Fibroblast of the aortic adventitia (primary cell): Measurements from ENCODE around the gene PHACTR3. TPM values are rescaled to one million over a fixed set of nuclear protein-coding genes. Genes with fewer than 3 reads are reported as not detected.

Source experiments
- DNase-seq: peaks from one replicate; pipeline ENCODE4 v3.0.0-alpha.2; 2010; ENCODE audit warnings: low read depth
- H3K4me3 ChIP-seq: 2 replicates; pipeline ENCODE4 v1.5.1; 2011; ENCODE audit warnings: low read depth, mild to moderate bottlenecking, control low read depth, low read length, moderate library complexity
- total RNA-seq: library from RNA; depleted of rRNA; stranded (reverse); fragments of >200 nt; gene quantifications from 2 replicates; pipeline ENCODE4 v1.2.3, GENCODE V29; 2012; ENCODE audit warnings: low replicate concordance
- TF ChIP-seq, protein P1 (sequence below): IDR thresholded peaks from 2 replicates; pipeline ENCODE4 v1.5.1; 2011; ENCODE audit warnings: mild to moderate bottlenecking, low read length, control low read depth, inconsistent platforms; ENCODE audit not compliant: insufficient read depth

PHACTR3 gene
- total RNA-seq, 1 donor: not detected

DNA sequence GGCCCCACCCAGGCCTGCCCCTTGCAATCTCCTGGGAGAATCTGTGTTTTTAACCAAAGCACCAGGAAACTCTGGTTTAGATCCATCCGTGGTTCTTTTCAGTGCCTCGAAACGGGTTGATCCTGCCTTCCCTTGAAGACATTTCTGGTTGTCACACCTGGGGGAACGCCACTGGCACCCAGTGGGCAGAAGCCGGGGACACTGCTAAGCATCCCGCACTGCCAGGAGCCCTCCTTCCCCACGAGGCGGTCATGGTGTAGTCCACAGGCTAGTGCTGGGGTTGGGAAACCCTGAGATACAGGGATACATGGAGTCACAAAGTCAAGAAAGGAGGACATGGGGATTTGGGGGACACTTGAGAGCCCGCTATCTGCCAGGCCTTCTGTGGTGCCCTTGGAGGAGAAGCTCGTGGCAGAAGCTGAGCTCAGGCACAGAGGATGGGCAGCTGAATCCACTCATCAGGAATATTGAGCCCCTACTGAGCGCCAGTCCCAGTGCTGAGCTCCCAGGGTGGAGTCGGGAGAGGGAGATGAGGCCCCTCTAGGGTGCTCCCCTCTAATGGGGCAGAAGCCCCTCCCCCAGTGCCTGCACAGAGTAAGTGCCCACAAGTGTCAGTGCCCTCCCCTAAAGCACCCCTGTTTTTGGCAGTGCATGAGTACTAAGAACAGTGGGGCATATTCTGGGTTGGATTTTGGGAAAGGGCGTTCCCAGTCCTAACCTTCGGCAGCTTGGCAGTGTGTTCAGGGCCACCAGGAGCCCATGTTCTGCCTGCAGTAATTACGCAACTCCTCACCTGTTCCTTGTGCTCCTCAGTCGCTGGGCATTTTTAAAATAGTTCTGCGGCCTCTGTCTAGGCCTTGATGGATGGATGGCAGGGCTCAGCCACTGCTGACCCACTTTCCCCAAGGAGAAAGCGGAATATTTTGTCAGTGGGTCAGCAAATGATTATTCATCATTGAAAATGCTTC lies 25.6 kb upstream of the PHACTR3 start:
- DNase-seq: no peak

DNA sequence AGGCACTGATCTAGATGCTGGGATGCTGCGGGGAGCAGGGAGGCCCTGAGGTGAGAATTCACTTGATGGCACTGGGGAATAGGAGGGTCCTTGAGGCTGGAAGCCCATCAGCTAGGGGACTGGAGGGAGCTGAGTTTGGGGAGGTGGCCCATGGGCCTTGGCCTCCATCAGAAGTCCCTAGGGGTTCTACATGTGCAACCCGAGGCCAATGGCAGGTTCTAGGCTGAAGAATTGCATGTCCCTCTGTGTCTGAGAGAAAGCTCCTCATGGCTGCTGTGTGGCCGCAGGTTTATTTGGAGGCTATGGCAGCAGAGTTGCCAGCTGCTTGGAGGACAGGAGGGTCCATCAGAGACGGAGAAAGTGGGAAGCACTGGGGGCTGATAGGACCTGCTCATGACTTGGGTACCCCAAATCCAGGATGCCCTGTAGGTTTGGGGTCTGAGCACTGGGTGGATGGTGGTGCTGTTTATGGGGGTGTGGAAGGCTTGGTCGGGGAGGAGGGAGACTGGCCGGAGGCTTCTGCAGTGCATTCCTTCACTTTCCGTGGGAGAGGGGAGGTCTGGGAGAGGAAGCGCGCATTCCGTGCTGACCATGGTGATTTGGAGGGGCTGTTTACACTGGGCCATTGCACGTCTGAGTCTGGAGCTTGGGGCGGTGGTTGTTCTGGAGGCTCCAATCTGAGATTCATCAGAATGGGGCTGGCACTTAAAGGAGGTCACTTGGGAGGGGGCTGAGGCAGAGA lies 24.8 kb upstream of the PHACTR3 start:
- DNase-seq: no peak
- no peak overlapping the region for H3K4me3 ChIP-seq
- TF ChIP-seq, protein P1, sequence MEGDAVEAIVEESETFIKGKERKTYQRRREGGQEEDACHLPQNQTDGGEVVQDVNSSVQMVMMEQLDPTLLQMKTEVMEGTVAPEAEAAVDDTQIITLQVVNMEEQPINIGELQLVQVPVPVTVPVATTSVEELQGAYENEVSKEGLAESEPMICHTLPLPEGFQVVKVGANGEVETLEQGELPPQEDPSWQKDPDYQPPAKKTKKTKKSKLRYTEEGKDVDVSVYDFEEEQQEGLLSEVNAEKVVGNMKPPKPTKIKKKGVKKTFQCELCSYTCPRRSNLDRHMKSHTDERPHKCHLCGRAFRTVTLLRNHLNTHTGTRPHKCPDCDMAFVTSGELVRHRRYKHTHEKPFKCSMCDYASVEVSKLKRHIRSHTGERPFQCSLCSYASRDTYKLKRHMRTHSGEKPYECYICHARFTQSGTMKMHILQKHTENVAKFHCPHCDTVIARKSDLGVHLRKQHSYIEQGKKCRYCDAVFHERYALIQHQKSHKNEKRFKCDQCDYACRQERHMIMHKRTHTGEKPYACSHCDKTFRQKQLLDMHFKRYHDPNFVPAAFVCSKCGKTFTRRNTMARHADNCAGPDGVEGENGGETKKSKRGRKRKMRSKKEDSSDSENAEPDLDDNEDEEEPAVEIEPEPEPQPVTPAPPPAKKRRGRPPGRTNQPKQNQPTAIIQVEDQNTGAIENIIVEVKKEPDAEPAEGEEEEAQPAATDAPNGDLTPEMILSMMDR: no peak

More for the DNA sequence above, 25.6 kb upstream of the PHACTR3 start:
- TF ChIP-seq, protein P1: no peak
- H3K4me3 ChIP-seq: no peak overlapping the region

DNA sequence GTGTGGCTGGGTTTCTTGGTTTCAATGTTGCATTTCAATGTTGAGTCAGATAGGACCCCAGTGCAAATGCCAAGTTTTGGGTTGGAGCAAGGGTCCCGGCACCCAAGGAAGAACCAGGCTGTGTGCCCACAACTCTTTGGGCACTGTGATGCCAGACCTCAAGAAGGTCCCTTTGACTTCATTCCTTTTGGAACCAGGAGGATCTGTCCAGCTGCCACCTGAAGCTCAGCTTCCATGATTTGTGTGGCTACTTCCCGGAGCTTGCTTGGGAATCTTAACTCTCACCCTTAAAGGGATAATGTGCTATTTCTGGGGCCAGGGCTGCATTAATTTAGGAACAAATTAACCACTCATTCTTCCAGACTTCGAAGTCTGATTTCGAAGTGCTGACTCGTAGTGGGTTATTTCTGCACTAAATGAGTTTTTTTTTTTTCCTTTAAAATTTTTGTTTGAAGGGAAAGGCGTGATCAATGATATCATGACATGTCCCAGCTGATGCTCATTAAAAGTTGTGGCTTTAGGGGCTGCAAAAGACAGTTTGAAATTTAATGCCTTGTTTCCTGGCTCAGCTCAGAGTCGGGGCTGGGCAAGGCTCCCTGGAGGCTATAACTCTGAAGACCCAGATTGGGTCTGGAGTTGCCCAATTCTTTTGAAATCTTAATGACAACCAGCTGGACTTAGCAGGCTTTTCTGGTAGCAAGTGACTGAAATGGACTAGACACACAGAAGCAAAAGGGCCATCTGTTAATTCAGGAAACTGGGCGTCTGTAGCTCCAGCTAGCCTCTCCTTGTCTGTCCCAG lies 24.0 kb upstream of the PHACTR3 start:
- TF ChIP-seq, protein P1: no peak
- no peak overlapping the region for H3K4me3 ChIP-seq
- no peak for DNase-seq

DNA sequence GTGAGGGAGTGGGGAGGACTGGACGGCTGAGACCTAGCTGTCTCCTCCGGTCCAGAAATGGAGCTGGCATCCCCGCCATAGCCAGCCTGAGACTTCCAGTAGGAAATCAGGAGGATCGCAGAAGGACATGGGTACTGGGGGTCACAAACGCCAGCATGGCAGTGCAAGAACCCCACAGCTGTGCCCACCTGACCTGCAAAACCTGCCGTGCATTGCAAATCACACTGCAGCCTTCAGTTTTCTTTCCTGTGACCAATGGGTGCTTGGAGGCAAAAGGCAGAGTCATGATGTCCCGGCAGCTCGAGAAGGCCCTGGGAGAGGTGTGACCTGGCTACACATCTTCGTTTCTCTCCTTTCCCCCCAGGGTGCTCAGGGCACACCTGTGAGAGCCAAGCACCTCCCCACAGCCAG lies 23.3 kb upstream of the PHACTR3 start:
- no peak for DNase-seq
- TF ChIP-seq, protein P1: no peak
- no peak overlapping the region for H3K4me3 ChIP-seq

DNA sequence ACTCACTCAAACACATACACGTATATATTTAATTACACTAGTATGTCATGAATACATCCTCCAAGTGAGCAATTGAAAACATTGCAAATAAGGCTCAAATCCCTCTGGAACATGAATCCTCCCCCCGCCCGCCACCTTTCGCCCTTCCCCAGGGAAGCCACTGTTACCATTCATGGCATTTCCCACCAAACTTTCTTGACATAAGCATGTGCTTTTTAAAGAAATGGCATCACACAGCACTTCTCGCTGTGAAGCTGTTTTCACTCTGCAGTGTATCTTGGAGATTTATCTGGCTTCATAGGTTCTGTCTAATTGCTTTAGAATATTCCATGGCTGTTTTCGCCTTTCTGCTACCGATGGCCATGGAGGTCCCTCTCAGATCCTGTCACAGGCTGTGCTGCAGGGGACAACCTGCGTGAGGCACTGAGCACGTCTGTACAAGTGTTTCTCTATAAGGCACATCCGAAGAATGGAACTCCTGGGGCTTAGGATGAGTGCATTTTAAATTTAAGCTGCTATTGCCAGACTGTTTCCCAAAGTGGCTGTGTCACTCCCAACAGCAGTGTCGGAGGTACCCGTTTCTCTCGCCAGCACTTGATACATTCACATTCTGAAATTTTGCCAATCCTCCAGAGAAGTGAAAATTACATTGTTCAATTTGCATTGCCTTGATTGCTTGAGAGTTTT lies 22.2 kb upstream of the PHACTR3 start:
- H3K4me3 ChIP-seq: no peak overlapping the region
- no peak for DNase-seq
- TF ChIP-seq, protein P1: no peak
